HEK293T (cell line): ENCODE measurements around the gene KBTBD13.

Experiments used
- CTCF ChIA-PET: fragments of 350-600 bp; formaldehyde crosslinking; extraction: SDS; loops from one replicate; lab custom pipeline; 2021; ENCODE audit warnings: antibody characterized with exemption, inconsistent platforms; lab: Yijun Ruan, JAX
- POLR2A ChIA-PET: fragments of 350-600 bp; formaldehyde crosslinking; extraction: SDS; loops from one replicate; lab custom pipeline; 2020; ENCODE audit warnings: antibody characterized with exemption, inconsistent platforms; lab: Yijun Ruan, JAX
- DNase-seq: peaks from one replicate; pipeline ENCODE4 v3.0.0; 2012; ENCODE audit warnings: mixed read lengths; ENCODE audit errors: extremely low spot score
- ARNT ChIP-seq: fragments of 450-650 bp; IDR thresholded peaks from 2 replicates; pipeline ENCODE4 v1.6.1; 2017; ENCODE audit warnings: mild to moderate bottlenecking
- BHLHE40 ChIP-seq: fragments of 450-650 bp; IDR thresholded peaks from 2 replicates; pipeline ENCODE4 v1.6.1; 2016; ENCODE audit warnings: mild to moderate bottlenecking, moderate library complexity, borderline replicate concordance
- CTBP1 ChIP-seq: fragments of 450-650 bp; IDR thresholded peaks from 2 replicates; pipeline ENCODE4 v1.6.1; 2016; ENCODE audit warnings: borderline replicate concordance
- ELF4 ChIP-seq: fragments of 450-650 bp; IDR thresholded peaks from 2 replicates; pipeline ENCODE4 v1.6.1; 2017; ENCODE audit warnings: antibody characterized with exemption
- FOXA1 ChIP-seq: fragments of 450-650 bp; IDR thresholded peaks from 2 replicates; pipeline ENCODE4 v1.6.1; 2016; ENCODE audit warnings: mild to moderate bottlenecking
- FOXK2 ChIP-seq: fragments of 450-650 bp; IDR thresholded peaks from 2 replicates; pipeline ENCODE4 v1.6.1; 2016; ENCODE audit warnings: mild to moderate bottlenecking
- FOXM1 ChIP-seq: fragments of 450-650 bp; IDR thresholded peaks from 2 replicates; pipeline ENCODE4 v1.6.1; 2017; ENCODE audit warnings: mild to moderate bottlenecking, borderline replicate concordance
- HDGF ChIP-seq: fragments of 450-650 bp; IDR thresholded peaks from 2 replicates; pipeline ENCODE4 v1.6.1; 2017; ENCODE audit warnings: antibody characterized with exemption, borderline replicate concordance
- L3MBTL2 ChIP-seq: fragments of 450-650 bp; conservative IDR thresholded peaks from 2 replicates; pipeline ENCODE4 v1.6.1; 2016; ENCODE audit warnings: mild to moderate bottlenecking
- LEF1 ChIP-seq: fragments of 450-650 bp; IDR thresholded peaks from 2 replicates; pipeline ENCODE4 v1.6.1; 2017; ENCODE audit warnings: mild to moderate bottlenecking, borderline replicate concordance
- NFRKB ChIP-seq: fragments of 450-650 bp; IDR thresholded peaks from 2 replicates; pipeline ENCODE4 v1.6.1; 2016; ENCODE audit warnings: mild to moderate bottlenecking, moderate library complexity
- PKNOX1 ChIP-seq: fragments of 450-650 bp; IDR thresholded peaks from 2 replicates; pipeline ENCODE4 v1.6.1; 2016
- SP1 ChIP-seq: fragments of 450-650 bp; IDR thresholded peaks from 2 replicates; pipeline ENCODE4 v1.6.1; 2017
- SUZ12 ChIP-seq: fragments of 450-650 bp; IDR thresholded peaks from 2 replicates; pipeline ENCODE4 v1.6.1; 2016; ENCODE audit warnings: mild to moderate bottlenecking
- TARDBP ChIP-seq: fragments of 450-650 bp; IDR thresholded peaks from 2 replicates; pipeline ENCODE4 v1.6.1; 2016
- ZNF384 ChIP-seq: fragments of 450-650 bp; IDR thresholded peaks from 2 replicates; pipeline ENCODE4 v1.6.1; 2016

The KBTBD13 gene

GRCh38 chr15:65087411-65087810 lies 10.9 kb downstream of the KBTBD13 start:
- POLR2A ChIA-PET: no interaction called here
- CTCF ChIA-PET: interaction anchor here (0.6 to 1.8 kb wide), 3 partner anchors 22 to 54 kb away, joined by 3 to 12 read pairs (median 4); no protein-coding TSS in a partner anchor
- no peak for DNase-seq
- no peak for TF ChIP-seq PKNOX1
- no peak for TF ChIP-seq SP1
- TF ChIP-seq FOXM1: no peak
- no peak for TF ChIP-seq SUZ12
- no peak for TF ChIP-seq ELF4
- no peak for TF ChIP-seq LEF1
- TF ChIP-seq TARDBP: no peak
- no peak for TF ChIP-seq FOXK2
- no peak for TF ChIP-seq BHLHE40
- TF ChIP-seq FOXA1: no peak
- no peak for TF ChIP-seq CTBP1
- no peak for TF ChIP-seq L3MBTL2
- no peak for TF ChIP-seq ARNT
- no peak for TF ChIP-seq HDGF
- no peak for TF ChIP-seq ZNF384

- TF ChIP-seq ELF4: no peak
- TF ChIP-seq ZNF384: no peak
- TF ChIP-seq LEF1: no peak
- no peak for TF ChIP-seq FOXK2
- TF ChIP-seq FOXM1: no peak
- no peak for TF ChIP-seq FOXA1
- no peak for TF ChIP-seq L3MBTL2
- no peak for TF ChIP-seq CTBP1
- TF ChIP-seq TARDBP: no peak
- no peak for TF ChIP-seq NFRKB
- CTCF ChIA-PET: interaction anchor here (0.6 to 1.8 kb wide), 3 partner anchors 23 to 54 kb away, joined by 3 to 12 read pairs (median 4); no protein-coding TSS in a partner anchor
- no peak for DNase-seq
- POLR2A ChIA-PET: no interaction called here
Measured at GRCh38 chr15:65087873-65088642, 11.5 kb downstream of the KBTBD13 start.

- POLR2A ChIA-PET: no interaction called here
- no peak for DNase-seq
- TF ChIP-seq CTBP1: no peak
- no peak for TF ChIP-seq BHLHE40
- no peak for TF ChIP-seq ARNT
- no peak for TF ChIP-seq ELF4
- TF ChIP-seq ZNF384: no peak
- no peak for TF ChIP-seq FOXK2
- TF ChIP-seq PKNOX1: no peak
- TF ChIP-seq SP1: no peak
- CTCF ChIA-PET: interaction anchor here (0.8 kb wide), 1 partner anchor 13 kb away, joined by 3 read pairs; no protein-coding TSS in a partner anchor
Measured at GRCh38 chr15:65088643-65089021, 12.1 kb downstream of the KBTBD13 start.

GRCh38 chr15:65089206-65089824 lies 12.8 kb downstream of the KBTBD13 start:
- ChIA-PET CTCF (interaction anchor here (0.8 kb wide), 1 partner anchor 12 kb away, joined by 3 read pairs; no protein-coding TSS in a partner anchor), POLR2A (no interaction called here)
- TF ChIP-seq SUZ12 (no peak), L3MBTL2 (no peak), PKNOX1 (no peak), FOXK2 (no peak), HDGF (no peak), LEF1 (no peak), FOXM1 (no peak), TARDBP (no peak), CTBP1 (no peak), ELF4 (no peak), ZNF384 (no peak), NFRKB (no peak), BHLHE40 (no peak), SP1 (no peak), FOXA1 (no peak), ARNT (no peak)
- DNase-seq: no peak

GRCh38 chr15:65091946-65092770 lies 15.6 kb downstream of the KBTBD13 start:
- no peak for TF ChIP-seq ARNT
- no peak for TF ChIP-seq TARDBP
- ChIA-PET POLR2A (no interaction called here), CTCF (interaction anchor here (0.6 kb wide), 1 partner anchor 112 kb away, joined by 4 read pairs; no protein-coding TSS in a partner anchor)
- DNase-seq: no peak
